Thyroid gland (tissue), 4 donors: ENCODE data around the gene CMTM3.

Source experiments
- POLR2A ChIP-seq, 2 donors: fragments of 450-650 bp; IDR thresholded peaks; one replicate each; pipeline ENCODE4 v1.6.1; 2017; ENCODE audit warnings: antibody characterized with exemption in 2 of 2, mild to moderate bottlenecking in 2 of 2, moderate library complexity in 1 of 2
- TF ChIP-seq, protein P1 (sequence below), 6 experiments: fragments of 200-600 bp in 3 of 6; fragments of 450-650 bp in 3 of 6; sonication (generic) in 3 of 6; IDR thresholded peaks; one replicate each; pipeline ENCODE4 v1.5.1; 2016 to 2019; ENCODE audit warnings: antibody characterized with exemption in 6 of 6, mild to moderate bottlenecking in 2 of 6, inconsistent platforms in 1 of 6, moderate library complexity in 1 of 6

DNA sequence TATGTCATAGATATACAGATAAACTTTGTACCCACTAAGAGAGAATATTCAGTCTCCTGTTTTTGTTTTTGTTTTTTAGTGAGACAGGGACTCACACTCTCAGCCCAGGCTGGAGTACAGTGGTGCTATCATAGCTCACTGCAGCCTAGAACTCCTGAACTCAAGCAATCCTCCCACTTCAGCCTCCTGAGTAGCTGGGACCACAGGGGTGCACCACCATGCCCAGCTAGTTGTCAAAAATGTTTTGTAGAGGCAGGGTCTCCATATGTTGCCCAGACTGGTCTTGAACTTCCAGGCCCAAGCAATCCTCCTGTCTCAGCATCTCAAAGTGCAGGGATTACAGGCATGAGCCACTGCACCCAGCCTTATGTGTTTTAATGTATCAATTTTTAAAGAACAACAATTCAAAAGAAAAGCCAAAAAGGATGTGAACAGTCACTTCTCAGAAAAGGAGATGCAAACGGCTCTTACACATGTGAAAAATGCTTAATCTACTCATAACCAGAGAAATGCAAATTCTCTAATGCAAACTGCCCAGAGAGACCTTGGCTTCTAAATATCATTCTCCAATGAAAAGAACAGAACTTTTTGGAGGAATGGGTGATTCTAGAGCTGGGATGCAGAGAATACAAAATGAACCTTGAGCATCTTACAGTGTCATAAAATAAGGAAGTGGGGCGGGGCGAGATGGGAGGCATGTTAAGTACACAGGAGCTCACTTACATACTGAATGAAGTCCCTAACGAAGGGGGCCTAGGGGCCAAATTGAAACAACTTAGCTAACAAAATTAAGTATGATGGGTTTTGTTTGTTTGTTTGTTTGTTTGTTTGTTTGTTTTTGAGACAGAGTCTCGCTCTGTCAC, 7.3 kb upstream of the CMTM3 start:
- TF ChIP-seq, protein P1, sequence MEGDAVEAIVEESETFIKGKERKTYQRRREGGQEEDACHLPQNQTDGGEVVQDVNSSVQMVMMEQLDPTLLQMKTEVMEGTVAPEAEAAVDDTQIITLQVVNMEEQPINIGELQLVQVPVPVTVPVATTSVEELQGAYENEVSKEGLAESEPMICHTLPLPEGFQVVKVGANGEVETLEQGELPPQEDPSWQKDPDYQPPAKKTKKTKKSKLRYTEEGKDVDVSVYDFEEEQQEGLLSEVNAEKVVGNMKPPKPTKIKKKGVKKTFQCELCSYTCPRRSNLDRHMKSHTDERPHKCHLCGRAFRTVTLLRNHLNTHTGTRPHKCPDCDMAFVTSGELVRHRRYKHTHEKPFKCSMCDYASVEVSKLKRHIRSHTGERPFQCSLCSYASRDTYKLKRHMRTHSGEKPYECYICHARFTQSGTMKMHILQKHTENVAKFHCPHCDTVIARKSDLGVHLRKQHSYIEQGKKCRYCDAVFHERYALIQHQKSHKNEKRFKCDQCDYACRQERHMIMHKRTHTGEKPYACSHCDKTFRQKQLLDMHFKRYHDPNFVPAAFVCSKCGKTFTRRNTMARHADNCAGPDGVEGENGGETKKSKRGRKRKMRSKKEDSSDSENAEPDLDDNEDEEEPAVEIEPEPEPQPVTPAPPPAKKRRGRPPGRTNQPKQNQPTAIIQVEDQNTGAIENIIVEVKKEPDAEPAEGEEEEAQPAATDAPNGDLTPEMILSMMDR (IDR thresholded peaks at IDR 0.05) = no peak
- TF ChIP-seq POLR2A (IDR thresholded peaks at IDR 0.05) = no peak
